H9 (cell line): ENCODE measurements around the gene ANKRD39. TPM values are rescaled to one million over a fixed set of nuclear protein-coding genes. Genes with fewer than 3 reads are reported as not detected.

ENCODE experiments used
- DNase-seq: peaks from one replicate; pipeline ENCODE4 v3.0.0-alpha.2; 2017
- H2AFZ ChIP-seq: one replicate; pipeline ENCODE4 v1.6.1; 2013; ENCODE audit warnings: mild to moderate bottlenecking, low read length, control low read depth, moderate library complexity
- H2AK5ac ChIP-seq: 2 replicates; pipeline ENCODE4 v1.6.1; 2013; ENCODE audit warnings: low read length, control low read depth, mixed read lengths; ENCODE audit not compliant: insufficient read length
- H2BK120ac ChIP-seq: one replicate; pipeline ENCODE4 v1.6.1; 2013; ENCODE audit warnings: low read depth, mild to moderate bottlenecking, low read length, control low read depth, inconsistent platforms; ENCODE audit not compliant: poor library complexity, severe bottlenecking
- H2BK12ac ChIP-seq: 2 replicates; pipeline ENCODE4 v1.6.1; 2013; ENCODE audit warnings: low read length, control low read depth, mixed read lengths, low read depth; ENCODE audit not compliant: insufficient read length
- H2BK15ac ChIP-seq: 2 replicates; pipeline ENCODE4 v1.6.1; 2013; ENCODE audit warnings: low read depth, low read length, control low read depth
- H2BK20ac ChIP-seq: one replicate; pipeline ENCODE4 v1.6.1; 2013; ENCODE audit warnings: low read depth, mild to moderate bottlenecking, low read length, control low read depth, inconsistent platforms; ENCODE audit not compliant: poor library complexity, severe bottlenecking
- H2BK5ac ChIP-seq: 2 replicates; pipeline ENCODE4 v1.6.1; 2013; ENCODE audit warnings: low read length, control low read depth, mixed read lengths; ENCODE audit not compliant: insufficient read length
- H3K14ac ChIP-seq: 2 replicates; pipeline ENCODE4 v1.6.1; 2013; ENCODE audit warnings: low read length, control low read depth; ENCODE audit not compliant: insufficient read depth
- H3K18ac ChIP-seq: 2 replicates; pipeline ENCODE4 v1.6.1; 2013; ENCODE audit warnings: low read depth, mild to moderate bottlenecking, mixed read lengths, low read length, control low read depth; ENCODE audit not compliant: insufficient read length
- H3K23ac ChIP-seq: 2 replicates; pipeline ENCODE4 v1.6.1; 2013; ENCODE audit warnings: low read length, control low read depth, mixed read lengths, low read depth; ENCODE audit not compliant: insufficient read length
- H3K23me2 ChIP-seq: 2 replicates; pipeline ENCODE4 v1.6.1; 2013; ENCODE audit warnings: low read depth, mild to moderate bottlenecking, mixed read lengths, low read length, control low read depth; ENCODE audit not compliant: insufficient read length, poor library complexity, severe bottlenecking
- H3K27ac ChIP-seq: 2 replicates; pipeline ENCODE4 v1.5.1; 2013; ENCODE audit warnings: low read length, control low read depth, mixed read lengths, low read depth; ENCODE audit not compliant: insufficient read length
- H3K27me3 ChIP-seq: 2 replicates; pipeline ENCODE4 v1.6.1; 2013; ENCODE audit warnings: low read length, control low read depth, inconsistent platforms; ENCODE audit not compliant: insufficient read depth
- H3K4ac ChIP-seq: 2 replicates; pipeline ENCODE4 v1.6.1; 2013; ENCODE audit warnings: low read depth, mild to moderate bottlenecking, control low read depth, inconsistent platforms, low read length, moderate library complexity
- H3K4me1 ChIP-seq: 2 replicates; pipeline ENCODE4 v1.6.1; 2013; ENCODE audit warnings: low read length, control low read depth, inconsistent platforms; ENCODE audit not compliant: insufficient read depth
- H3K4me2 ChIP-seq: 2 replicates; pipeline ENCODE4 v1.6.1; 2013; ENCODE audit warnings: low read length, control low read depth, mixed read lengths; ENCODE audit not compliant: insufficient read length, insufficient read depth
- H3K56ac ChIP-seq: 2 replicates; pipeline ENCODE4 v1.6.1; 2013; ENCODE audit warnings: low read depth, mild to moderate bottlenecking, mixed read lengths, low read length, control low read depth; ENCODE audit not compliant: insufficient read length
- H3K79me1 ChIP-seq: 2 replicates; pipeline ENCODE4 v1.6.1; 2013; ENCODE audit warnings: low read depth, mild to moderate bottlenecking, moderate library complexity, low read length, control low read depth, inconsistent platforms; ENCODE audit not compliant: insufficient read depth, poor library complexity, severe bottlenecking
- H3K79me2 ChIP-seq: 2 replicates; pipeline ENCODE4 v1.6.1; 2013; ENCODE audit warnings: low read length, control low read depth, inconsistent platforms; ENCODE audit not compliant: insufficient read depth
- H3K9ac ChIP-seq: 2 replicates; pipeline ENCODE4 v1.6.1; 2013; ENCODE audit warnings: low read length, control low read depth, mixed read lengths; ENCODE audit not compliant: insufficient read length; ENCODE audit errors: extremely low read depth
- H3K9me3 ChIP-seq: one replicate; pipeline ENCODE4 v1.6.1; 2013; ENCODE audit warnings: low read depth, low read length, inconsistent platforms; ENCODE audit not compliant: control insufficient read depth
- H3T11ph ChIP-seq: one replicate; pipeline ENCODE4 v1.6.1; 2013; ENCODE audit warnings: mild to moderate bottlenecking, low read length, control low read depth, inconsistent platforms
- H4K20me1 ChIP-seq: one replicate; pipeline ENCODE4 v1.6.1; 2013; ENCODE audit not compliant: control insufficient read depth, insufficient read length, insufficient read depth
- H4K5ac ChIP-seq: 2 replicates; pipeline ENCODE4 v1.6.1; 2013; ENCODE audit warnings: low read depth, mild to moderate bottlenecking, mixed read lengths, low read length, control low read depth; ENCODE audit not compliant: insufficient read length
- H4K8ac ChIP-seq: replicated peaks from 2 replicates; pipeline ENCODE4 v1.6.1; 2013; ENCODE audit warnings: low read length, control low read depth, mixed read lengths, low read depth; ENCODE audit not compliant: insufficient read length
- H4K91ac ChIP-seq: 2 replicates; pipeline ENCODE4 v1.6.1; 2013; ENCODE audit warnings: low read depth, mild to moderate bottlenecking, moderate library complexity, mixed read lengths, low read length, control low read depth; ENCODE audit not compliant: insufficient read length
- H3K27ac Mint-ChIP-seq, 3 experiments: 2 replicates in 2 of 3; 3 replicates in 1 of 3; pipeline ENCODE4 v1.8.0; 2020 to 2021; ENCODE audit warnings: mixed read lengths in 3 of 3, mild to moderate bottlenecking in 1 of 3, moderate library complexity in 1 of 3
- H3K27me3 Mint-ChIP-seq: 2 replicates; pipeline ENCODE4 v1.8.0; 2021; ENCODE audit warnings: low read depth, mild to moderate bottlenecking, moderate library complexity, mixed read lengths
- H3K36me3 Mint-ChIP-seq, 3 experiments: 2 replicates in 2 of 3; 3 replicates in 1 of 3; pipeline ENCODE4 v1.8.0; 2020 to 2021; ENCODE audit warnings: low read depth in 3 of 3, mixed read lengths in 3 of 3; ENCODE audit not compliant: insufficient read depth in 1 of 3
- H3K4me1 Mint-ChIP-seq, 2 experiments: 2 replicates each; pipeline ENCODE4 v1.8.0; 2020; ENCODE audit warnings: mixed read lengths in 2 of 2
- H3K4me3 Mint-ChIP-seq, 2 experiments: 2 replicates in 1 of 2; 3 replicates in 1 of 2; pipeline ENCODE4 v1.8.0; 2020 to 2021; ENCODE audit warnings: mild to moderate bottlenecking in 2 of 2, mixed read lengths in 2 of 2, moderate library complexity in 1 of 2
- H3K9me3 Mint-ChIP-seq, 2 experiments: 2 replicates in 1 of 2; 3 replicates in 1 of 2; pipeline ENCODE4 v1.8.0; 2020; ENCODE audit warnings: mild to moderate bottlenecking in 2 of 2, mixed read lengths in 2 of 2, moderate library complexity in 1 of 2
- WGBS: extraction: QIAGEN DNeasy Blood & Tissue Kit; methylation state at CpG from one replicate; pipeline ENCODE4 v1.1.7; 2013; ENCODE audit warnings: missing lambda C conversion rate, low lambda C conversion rate, mixed read lengths; ENCODE audit not compliant: insufficient read length; ENCODE audit errors: extremely low coverage; 5-methylcytosine and 5-hydroxymethylcytosine counted together
- total RNA-seq: library from RNA; stranded (reverse); gene quantifications from 2 replicates; pipeline ENCODE4 v1.2.1, GENCODE V29; 2021
- TF ChIP-seq, protein P1 (sequence below): fragments of 200-600 bp; sonication (generic); conservative IDR thresholded peaks from 3 replicates; pipeline ENCODE4 v1.8.0; 2021; ENCODE audit warnings: antibody characterized with exemption, mild to moderate bottlenecking

ANKRD39 gene
- total RNA-seq, 1 experiment from 2014 or later = 13.0 TPM

GRCh38 chr2:96890726-96891385 lies 33.0 kb upstream of the ANKRD39 start:
- no peaks in the 10 kb centered on the region for H3K36me3 Mint-ChIP-seq
- Histone ChIP-seq H2AK5ac (no peak overlapping the region), H4K91ac (no peak overlapping the region), H3K4ac (no peak overlapping the region), H2BK12ac (no peak overlapping the region), H3K56ac (no peak overlapping the region), H3K4me2 (no peak overlapping the region), H3T11ph (no peak overlapping the region), H3K27me3 (no peaks in the 10 kb centered on the region), H4K5ac (no peak overlapping the region), H2BK20ac (no peak overlapping the region), H2AFZ (no peak overlapping the region), H3K23ac (no peak overlapping the region), H3K9me3 (no peaks in the 10 kb centered on the region), H3K18ac (no peak overlapping the region), H2BK120ac (no peak overlapping the region), H2BK15ac (no peak overlapping the region), H4K8ac (no peak overlapping the region), H3K79me2 (no peaks in the 10 kb centered on the region), H3K4me1 (peaks cover 11% of the 10 kb centered on the region; the same call in 1 of the 2 replicates), H3K9ac (no peak overlapping the region), H3K14ac (no peak overlapping the region), H2BK5ac (no peak overlapping the region), H3K79me1 (no peaks in the 10 kb centered on the region), H4K20me1 (no peaks in the 10 kb centered on the region), H3K23me2 (no peaks in the 10 kb centered on the region), H3K27ac (no peak overlapping the region)
- no peak for DNase-seq
- peaks cover 44 to 46% of the 10 kb centered on the region in 2 experiments for H3K4me1 Mint-ChIP-seq
- no peak overlapping the region for H3K4me3 Mint-ChIP-seq
- no CpG with 5 or more reads among the region's 6 CpGs for WGBS
- H3K27ac Mint-ChIP-seq = peak overlapping the region in 2 of 3 experiments; percentile 0 to 20; a peak in 3 of 7 replicates
- peaks cover 5% of the 10 kb centered on the region; the same call in 1 of the 2 replicates for H3K27me3 Mint-ChIP-seq
- H3K9me3 Mint-ChIP-seq = no peaks in the 10 kb centered on the region; a peak in 1 of 5 replicates
- TF ChIP-seq, protein P1, sequence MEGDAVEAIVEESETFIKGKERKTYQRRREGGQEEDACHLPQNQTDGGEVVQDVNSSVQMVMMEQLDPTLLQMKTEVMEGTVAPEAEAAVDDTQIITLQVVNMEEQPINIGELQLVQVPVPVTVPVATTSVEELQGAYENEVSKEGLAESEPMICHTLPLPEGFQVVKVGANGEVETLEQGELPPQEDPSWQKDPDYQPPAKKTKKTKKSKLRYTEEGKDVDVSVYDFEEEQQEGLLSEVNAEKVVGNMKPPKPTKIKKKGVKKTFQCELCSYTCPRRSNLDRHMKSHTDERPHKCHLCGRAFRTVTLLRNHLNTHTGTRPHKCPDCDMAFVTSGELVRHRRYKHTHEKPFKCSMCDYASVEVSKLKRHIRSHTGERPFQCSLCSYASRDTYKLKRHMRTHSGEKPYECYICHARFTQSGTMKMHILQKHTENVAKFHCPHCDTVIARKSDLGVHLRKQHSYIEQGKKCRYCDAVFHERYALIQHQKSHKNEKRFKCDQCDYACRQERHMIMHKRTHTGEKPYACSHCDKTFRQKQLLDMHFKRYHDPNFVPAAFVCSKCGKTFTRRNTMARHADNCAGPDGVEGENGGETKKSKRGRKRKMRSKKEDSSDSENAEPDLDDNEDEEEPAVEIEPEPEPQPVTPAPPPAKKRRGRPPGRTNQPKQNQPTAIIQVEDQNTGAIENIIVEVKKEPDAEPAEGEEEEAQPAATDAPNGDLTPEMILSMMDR = no peak
